IMR-90 (cell line): Measurements from ENCODE around the gene TTF1. TPM values are rescaled to one million over a fixed set of nuclear protein-coding genes. Genes with fewer than 3 reads are reported as not detected.

Experiments used
- ATAC-seq: fragments of 200-7000 bp; cut with Tn5 transposase; 2 replicates; pipeline ENCODE4 v1.9.1; 2020; ENCODE audit warnings: low read depth, mild to moderate bottlenecking, moderate library complexity
- BruUV-seq: library from RNA; stranded (reverse); fragments of 400-500 nt; replicated peaks from 2 replicates; lab custom pipeline; 2021; lab: Mats Ljungman, UMichigan
- CTCF ChIA-PET: fragments of 300-600 bp; formaldehyde crosslinking; extraction: SDS; loops from one replicate; lab custom pipeline; 2021; ENCODE audit warnings: antibody characterized with exemption; lab: Yijun Ruan, JAX
- POLR2A ChIA-PET: fragments of 300-600 bp; sonication (Branson Sonifier 250); formaldehyde crosslinking; loops from one replicate; lab custom pipeline; 2022; ENCODE audit warnings: antibody characterized with exemption; ENCODE audit not compliant: unreplicated experiment; lab: Charles Lee
- DNase-seq: peaks from one replicate; pipeline ENCODE4 v3.0.0; 2013
- H2AFZ ChIP-seq: replicated peaks from 2 replicates; pipeline ENCODE3; 2013; ENCODE audit warnings: low read length, mild to moderate bottlenecking; ENCODE audit not compliant: poor library complexity
- H2AK5ac ChIP-seq: 2 replicates; pipeline ENCODE4 v1.6.1; 2013; ENCODE audit warnings: low read depth, low read length, inconsistent platforms
- H2AK9ac ChIP-seq: replicated peaks from 2 replicates; pipeline ENCODE3; 2013; ENCODE audit warnings: mild to moderate bottlenecking, low read depth, low read length, moderate library complexity; ENCODE audit not compliant: poor library complexity
- H2BK120ac ChIP-seq: 2 replicates; pipeline ENCODE4 v1.6.1; 2013; ENCODE audit warnings: low read depth, low read length, inconsistent platforms
- H2BK15ac ChIP-seq: 3 replicates; pipeline ENCODE4 v1.6.1; 2013; ENCODE audit warnings: low read depth, low read length, inconsistent platforms
- H2BK20ac ChIP-seq: 2 replicates; pipeline ENCODE4 v1.6.1; 2013; ENCODE audit warnings: low read depth, mild to moderate bottlenecking, inconsistent platforms, low read length, moderate library complexity
- H2BK5ac ChIP-seq: 2 replicates; pipeline ENCODE4 v1.6.1; 2013; ENCODE audit warnings: mild to moderate bottlenecking, low read depth, low read length, inconsistent platforms; ENCODE audit not compliant: poor library complexity, severe bottlenecking
- H3K14ac ChIP-seq: replicated peaks from 2 replicates; pipeline ENCODE4 v1.6.1; 2013; ENCODE audit warnings: low read depth, low read length, inconsistent platforms
- H3K18ac ChIP-seq: 2 replicates; pipeline ENCODE4 v1.6.1; 2013; ENCODE audit warnings: low read depth, low read length, control low read depth
- H3K23ac ChIP-seq: 2 replicates; pipeline ENCODE4 v1.6.1; 2013; ENCODE audit warnings: low read depth, low read length, inconsistent platforms
- H3K27ac ChIP-seq: 2 replicates; pipeline ENCODE4 v1.5.1; 2013; ENCODE audit warnings: mild to moderate bottlenecking, control low read depth, low read length; ENCODE audit not compliant: insufficient read depth
- H3K27me3 ChIP-seq: 2 replicates; pipeline ENCODE4 v1.6.1; 2013; ENCODE audit warnings: low read length; ENCODE audit not compliant: control insufficient read depth, insufficient read depth
- H3K36me3 ChIP-seq: 2 replicates; pipeline ENCODE4 v1.6.1; 2013; ENCODE audit warnings: low read length, mixed read lengths; ENCODE audit not compliant: control insufficient read depth, insufficient read depth
- H3K4ac ChIP-seq: 2 replicates; pipeline ENCODE4 v1.6.1; 2013; ENCODE audit warnings: low read depth, low read length, inconsistent platforms
- H3K4me1 ChIP-seq: 2 replicates; pipeline ENCODE4 v1.6.1; 2013; ENCODE audit warnings: low read length, mixed read lengths; ENCODE audit not compliant: control insufficient read depth, insufficient read depth
- H3K4me2 ChIP-seq: 2 replicates; pipeline ENCODE4 v1.6.1; 2013; ENCODE audit warnings: low read depth, mild to moderate bottlenecking, control low read depth, low read length, moderate library complexity
- H3K4me3 ChIP-seq: 2 replicates; pipeline ENCODE4 v1.5.1; 2013; ENCODE audit warnings: low read depth, mild to moderate bottlenecking, control low read depth, low read length, moderate library complexity; ENCODE audit not compliant: insufficient read depth
- H3K56ac ChIP-seq: 2 replicates; pipeline ENCODE4 v1.6.1; 2013; ENCODE audit warnings: low read length, inconsistent platforms; ENCODE audit not compliant: insufficient read depth; ENCODE audit errors: extremely low read depth
- H3K79me1 ChIP-seq, 2 experiments: 2 replicates each; pipeline ENCODE4 v1.6.1; 2013; ENCODE audit warnings: low read length in 2 of 2, inconsistent platforms in 1 of 2, low read depth in 1 of 2
- H3K9ac ChIP-seq: 2 replicates; pipeline ENCODE4 v1.6.1; 2013; ENCODE audit warnings: low read depth, low read length, control low read depth
- H3K9me1 ChIP-seq: 2 replicates; pipeline ENCODE4 v1.6.1; 2013; ENCODE audit warnings: low read length, inconsistent platforms; ENCODE audit not compliant: insufficient read depth
- H3K9me3 ChIP-seq: 2 replicates; pipeline ENCODE4 v1.6.1; 2013; ENCODE audit warnings: low read length; ENCODE audit not compliant: control insufficient read depth, insufficient read depth
- H4K20me1 ChIP-seq: 2 replicates; pipeline ENCODE4 v1.6.1; 2013; ENCODE audit warnings: low read length, inconsistent platforms; ENCODE audit not compliant: insufficient read depth
- H4K5ac ChIP-seq: 2 replicates; pipeline ENCODE4 v1.6.1; 2013; ENCODE audit warnings: mild to moderate bottlenecking, low read depth, low read length, control low read depth
- H4K8ac ChIP-seq, 2 experiments: 2 replicates each; pipeline ENCODE4 v1.6.1; 2013; ENCODE audit warnings: low read depth in 2 of 2, low read length in 2 of 2, control low read depth in 1 of 2, inconsistent platforms in 1 of 2
- H4K91ac ChIP-seq: 2 replicates; pipeline ENCODE4 v1.6.1; 2013; ENCODE audit warnings: low read depth, low read length, inconsistent platforms; ENCODE audit not compliant: insufficient read depth
- BHLHE40 ChIP-seq: fragments of 150-350 bp; IDR thresholded peaks from 2 replicates; pipeline ENCODE4 v1.6.1; 2016; ENCODE audit warnings: mild to moderate bottlenecking, low read depth, low read length
- RCOR1 ChIP-seq: IDR thresholded peaks from 2 replicates; pipeline ENCODE4 v1.6.1; 2012; ENCODE audit warnings: mild to moderate bottlenecking, low read length, improper control_type of control experiment; ENCODE audit not compliant: insufficient replicate concordance
- SMC3 ChIP-seq: fragments of 150-350 bp; IDR thresholded peaks from 2 replicates; pipeline ENCODE4 v1.6.1; 2016; ENCODE audit warnings: low read depth, mild to moderate bottlenecking, antibody characterized with exemption, low read length, moderate library complexity
- USF2 ChIP-seq: fragments of 150-350 bp; IDR thresholded peaks from 2 replicates; pipeline ENCODE4 v1.6.1; 2017; ENCODE audit warnings: mild to moderate bottlenecking, antibody characterized with exemption, low read length, low read depth
- WGBS, 2 experiments: methylation state at CpG; one replicate each; pipeline versions ENCODE4 v1.1.5 to v1.1.7; 2013; ENCODE audit warnings: missing lambda C conversion rate in 2 of 2; ENCODE audit not compliant: insufficient read length in 1 of 2; ENCODE audit errors: extremely low coverage in 2 of 2; 5-methylcytosine and 5-hydroxymethylcytosine counted together
- dilution Hi-C: fragments of 300-500 bp; cut with HindIII; formaldehyde crosslinking; loops from one replicate; pipeline ENCODE4 v1.14.3; 2018; ENCODE audit warnings: low sequenced_read_pairs; ENCODE audit not compliant: unreplicated experiment
- in situ Hi-C: fragments of 300-500 bp; cut with MboI; formaldehyde crosslinking; loops from 3 replicates; pipeline ENCODE4 v1.14.3; 2019; ENCODE audit warnings: low sequenced_read_pairs, inconsistent platforms, mixed read lengths
- intact Hi-C: fragments of 100-400 bp; cut with micrococcal nuclease; formaldehyde crosslinking; loops from 2 replicates; pipeline ENCODE4 v1.10.0; 2022
- polyA plus RNA-seq, 3 experiments: library from polyadenylated mRNA; depleted of rRNA; stranded (reverse); fragments of >200 nt; gene quantifications; 2 replicates each; pipeline ENCODE4 v1.2.3, GENCODE V29; 2012; ENCODE audit warnings: low replicate concordance in 1 of 3
- total RNA-seq: library from RNA; depleted of rRNA; stranded (reverse); fragments of >200 nt; gene quantifications from 2 replicates; pipeline ENCODE4 v1.2.3, GENCODE V29; 2012

TTF1 gene
- total and polyA plus RNA-seq, 2 of the 4 experiments (the other 2 are of a cell fraction) = 6.5 to 12.0 TPM

- Histone ChIP-seq H3K14ac (no peak overlapping the region), H3K27me3 (no peaks in the 10 kb centered on the region), H2BK120ac (no peak overlapping the region), H2BK20ac (no peak overlapping the region), H3K4ac (no peak overlapping the region), H3K36me3 (peaks cover 6% of the 10 kb centered on the region), H2AK5ac (no peak overlapping the region), H3K27ac (no peak overlapping the region), H2BK15ac (no peak overlapping the region), H3K23ac (no peak overlapping the region), H3K4me3 (no peak overlapping the region), H3K4me2 (no peak overlapping the region), H3K9me1 (peaks cover 4% of the 10 kb centered on the region; the same call in 1 of the 2 replicates), H4K91ac (no peak overlapping the region), H3K9ac (no peak overlapping the region), H2BK5ac (no peak overlapping the region), H3K18ac (no peak overlapping the region), H3K56ac (no peak overlapping the region), H3K79me1 (peaks cover 15 to 19% of the 10 kb centered on the region in 2 experiments), H3K4me1 (peaks cover 7% of the 10 kb centered on the region), H4K20me1 (peaks cover 11% of the 10 kb centered on the region; the same call in 1 of the 2 replicates), H3K9me3 (no peaks in the 10 kb centered on the region), H4K5ac (no peak overlapping the region), H2AK9ac (no peak overlapping the region), H4K8ac (no peak overlapping the region), H2AFZ (no peak overlapping the region)
- dilution Hi-C loops (no loop called here), in situ Hi-C loops (no loop called here), intact Hi-C loops (no loop called here)
- POLR2A ChIA-PET = no interaction called here
- DNase-seq (no peak), ATAC-seq (no peak)
- CTCF ChIA-PET = no interaction called here
- no peak for TF ChIP-seq BHLHE40
- TF ChIP-seq SMC3 = no peak
- TF ChIP-seq USF2 = no peak
- TF ChIP-seq RCOR1 = no peak
- no TSS peak for BruUV-seq
- WGBS, 2 experiments = no CpG with 5 or more reads among the region's 7 CpGs
Measured at GRCh38 chr9:132357764-132358163, 48.9 kb downstream of the TTF1 start.
